ENCODE measurements around the gene REPS1. TPM values are rescaled to one million over a fixed set of nuclear protein-coding genes. Genes with fewer than 3 reads are reported as not detected.

The REPS1 gene
- total RNA-seq, 1 donor from 2014 or later = 133 TPM

GRCh38 chr6:138972226-138972665 is 15.8 kb downstream of the REPS1 start:
- FAIRE-seq (no peak), DNase-seq (ENCODE audit: low spot score in 2 of 2) (no peak)

GRCh38 chr6:138971601-138972000 is 16.5 kb downstream of the REPS1 start:
- FAIRE-seq (no peak), DNase-seq (ENCODE audit: low spot score in 2 of 2) (no peak)

GRCh38 chr6:138970856-138971425 is 17.1 kb downstream of the REPS1 start:
- FAIRE-seq (no peak), DNase-seq (ENCODE audit: low spot score in 2 of 2) (no peak)

- FAIRE-seq (no peak), DNase-seq (ENCODE audit: low spot score in 2 of 2) (no peak)
Observed at GRCh38 chr6:138970159-138970558, 17.9 kb downstream of the REPS1 start.

- FAIRE-seq (no peak), DNase-seq (ENCODE audit: low spot score in 2 of 2) (no peak)
Observed at GRCh38 chr6:138966870-138967269, 21.2 kb downstream of the REPS1 start.

- no peak for FAIRE-seq
- DNase-seq (ENCODE audit: low spot score in 2 of 2) = no peak
Observed at GRCh38 chr6:138965971-138966370, 22.1 kb downstream of the REPS1 start.

- no peak for FAIRE-seq
- no peak for DNase-seq (ENCODE audit: low spot score in 2 of 2)
Observed at GRCh38 chr6:138965291-138965874, 22.7 kb downstream of the REPS1 start.

- no peak for FAIRE-seq
- DNase-seq (ENCODE audit: low spot score in 2 of 2) = no peak
Observed at GRCh38 chr6:138964012-138964411, 24.0 kb downstream of the REPS1 start.

GRCh38 chr6:138963531-138963930 is 24.5 kb downstream of the REPS1 start:
- no peak for FAIRE-seq
- no peak for DNase-seq (ENCODE audit: low spot score in 2 of 2)

- no peak for FAIRE-seq
- no peak for DNase-seq (ENCODE audit: low spot score in 2 of 2)
Observed at GRCh38 chr6:138963119-138963518, 24.9 kb downstream of the REPS1 start.

GRCh38 chr6:138959521-138959920 is 28.5 kb downstream of the REPS1 start:
- DNase-seq (ENCODE audit: low spot score in 2 of 2) (no peak), FAIRE-seq (no peak)

GRCh38 chr6:138958595-138958994 is 29.5 kb downstream of the REPS1 start:
- FAIRE-seq (no peak), DNase-seq (ENCODE audit: low spot score in 2 of 2) (no peak)

- DNase-seq (ENCODE audit: low spot score in 2 of 2) = no peak
- FAIRE-seq = peak; percentile 40
Observed at GRCh38 chr6:138957903-138958302, 30.1 kb downstream of the REPS1 start.

- FAIRE-seq (no peak), DNase-seq (ENCODE audit: low spot score in 2 of 2) (no peak)
Observed at GRCh38 chr6:138957484-138957883, 30.6 kb downstream of the REPS1 start.

- DNase-seq (ENCODE audit: low spot score in 2 of 2) (no peak), FAIRE-seq (no peak)
Observed at GRCh38 chr6:138956244-138956924, 31.7 kb downstream of the REPS1 start.

GRCh38 chr6:138955262-138955661 is 32.8 kb downstream of the REPS1 start:
- FAIRE-seq (no peak), DNase-seq (ENCODE audit: low spot score in 2 of 2) (no peak)

- FAIRE-seq = no peak
- no peak for DNase-seq (ENCODE audit: low spot score in 2 of 2)
Observed at GRCh38 chr6:138953451-138953850, 34.6 kb downstream of the REPS1 start.

GRCh38 chr6:138948546-138949179 is 39.4 kb downstream of the REPS1 start:
- no peak for FAIRE-seq

GRCh38 chr6:138948004-138948403 is 40.0 kb downstream of the REPS1 start:
- DNase-seq (ENCODE audit: low spot score in 2 of 2) = no peak
- no peak for FAIRE-seq

More at GRCh38 chr6:138948546-138949179, 39.4 kb downstream of the REPS1 start:
- DNase-seq (ENCODE audit: low spot score in 2 of 2) = no peak

GRCh38 chr6:138945354-138945753 is 42.7 kb downstream of the REPS1 start:
- no peak for DNase-seq (ENCODE audit: low spot score in 2 of 2)
- no peak for FAIRE-seq

GRCh38 chr6:138944412-138944811 is 43.6 kb downstream of the REPS1 start:
- FAIRE-seq (no peak), DNase-seq (ENCODE audit: low spot score in 2 of 2) (no peak)
